ENCODE measurements around the gene MYOCD. TPM values are rescaled to one million over a fixed set of nuclear protein-coding genes. Genes with fewer than 3 reads are reported as not detected.
"Not testable (repeated sequence)": the region's sequence is repeated elsewhere in the genome, so short reads cannot be mapped to it uniquely, and the experiment has no call there.

MYOCD gene, protein sequence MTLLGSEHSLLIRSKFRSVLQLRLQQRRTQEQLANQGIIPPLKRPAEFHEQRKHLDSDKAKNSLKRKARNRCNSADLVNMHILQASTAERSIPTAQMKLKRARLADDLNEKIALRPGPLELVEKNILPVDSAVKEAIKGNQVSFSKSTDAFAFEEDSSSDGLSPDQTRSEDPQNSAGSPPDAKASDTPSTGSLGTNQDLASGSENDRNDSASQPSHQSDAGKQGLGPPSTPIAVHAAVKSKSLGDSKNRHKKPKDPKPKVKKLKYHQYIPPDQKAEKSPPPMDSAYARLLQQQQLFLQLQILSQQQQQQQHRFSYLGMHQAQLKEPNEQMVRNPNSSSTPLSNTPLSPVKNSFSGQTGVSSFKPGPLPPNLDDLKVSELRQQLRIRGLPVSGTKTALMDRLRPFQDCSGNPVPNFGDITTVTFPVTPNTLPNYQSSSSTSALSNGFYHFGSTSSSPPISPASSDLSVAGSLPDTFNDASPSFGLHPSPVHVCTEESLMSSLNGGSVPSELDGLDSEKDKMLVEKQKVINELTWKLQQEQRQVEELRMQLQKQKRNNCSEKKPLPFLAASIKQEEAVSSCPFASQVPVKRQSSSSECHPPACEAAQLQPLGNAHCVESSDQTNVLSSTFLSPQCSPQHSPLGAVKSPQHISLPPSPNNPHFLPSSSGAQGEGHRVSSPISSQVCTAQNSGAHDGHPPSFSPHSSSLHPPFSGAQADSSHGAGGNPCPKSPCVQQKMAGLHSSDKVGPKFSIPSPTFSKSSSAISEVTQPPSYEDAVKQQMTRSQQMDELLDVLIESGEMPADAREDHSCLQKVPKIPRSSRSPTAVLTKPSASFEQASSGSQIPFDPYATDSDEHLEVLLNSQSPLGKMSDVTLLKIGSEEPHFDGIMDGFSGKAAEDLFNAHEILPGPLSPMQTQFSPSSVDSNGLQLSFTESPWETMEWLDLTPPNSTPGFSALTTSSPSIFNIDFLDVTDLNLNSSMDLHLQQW
- not detected in 2 replicates for total RNA-seq (2014; rRNA removed; shearing (Covaris generic))

DNA sequence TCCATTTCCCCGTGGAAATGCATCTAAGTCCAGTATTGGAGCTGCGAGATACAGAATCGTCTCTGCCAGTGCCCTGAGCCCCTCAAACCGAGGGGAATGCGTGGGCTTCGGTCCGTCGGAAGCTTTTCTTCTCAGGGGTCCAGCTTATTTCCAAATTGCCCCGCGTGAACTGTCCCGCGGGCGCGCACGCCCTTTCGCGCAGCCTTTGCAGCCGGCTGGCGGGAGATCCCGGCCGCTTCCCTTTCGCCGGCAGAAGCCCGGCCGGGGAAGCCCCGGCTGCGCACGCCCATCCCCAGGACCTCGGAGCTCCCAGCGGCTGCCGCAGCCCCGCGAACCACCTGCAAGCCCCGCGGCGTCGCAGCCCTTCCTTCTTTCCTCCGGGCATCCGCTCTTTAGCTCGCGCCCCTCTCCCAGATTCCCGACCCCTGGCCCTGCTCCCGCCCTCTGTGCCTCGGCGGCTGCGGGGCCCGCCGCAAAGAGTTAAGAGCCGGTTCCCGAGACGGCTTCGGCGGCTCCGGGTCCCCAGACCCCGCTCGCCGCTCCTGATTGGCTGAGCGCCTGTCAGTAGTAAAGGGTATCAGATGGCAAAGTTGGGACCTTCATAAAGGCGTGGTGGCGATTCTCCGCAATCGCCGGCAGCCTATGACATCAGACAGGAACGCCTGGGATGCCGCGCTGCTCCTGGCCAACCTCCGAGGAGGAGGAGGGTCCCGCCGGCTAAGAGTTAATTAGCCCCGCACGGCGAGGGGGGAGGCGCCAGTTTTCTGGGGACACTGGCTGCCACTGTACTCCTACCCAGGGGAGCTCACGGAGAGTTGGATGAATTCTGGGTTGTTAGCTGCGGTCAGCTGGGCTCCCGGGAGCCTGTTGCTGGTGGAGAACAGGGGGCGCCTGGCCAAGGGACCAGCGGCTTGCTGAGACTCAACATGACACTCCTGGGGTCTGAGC is at the start of gene MYOCD:
Gene MYOCD (plus strand): TSS at position 628 of the 948 bp plus-strand sequence. CDS start 299 bp downstream, at position 927.
- no peak for DNase-seq (ENCODE audit: low spot score)
- in situ Hi-C loops (cut with HindIII; ENCODE audit: low sequenced_read_pairs) = no loop called here

DNA sequence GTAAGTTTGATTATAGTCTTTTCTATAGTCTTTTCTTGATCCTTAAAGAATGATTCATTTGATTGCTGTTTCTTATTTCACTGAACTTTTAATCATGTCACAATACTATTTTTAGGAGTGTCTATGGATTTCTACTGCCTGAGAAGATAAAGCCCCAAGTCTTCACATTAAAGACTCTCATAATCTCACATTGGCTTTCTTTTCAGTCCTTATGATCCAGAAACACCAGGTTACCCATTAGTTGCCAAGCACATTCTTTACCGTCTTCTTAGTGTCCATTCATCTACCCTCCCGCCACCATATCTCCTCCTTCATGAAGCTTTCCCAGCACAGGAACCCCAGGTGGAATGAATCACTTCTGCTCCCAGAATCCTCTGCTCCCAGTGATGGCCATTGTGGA is 49.5 kb upstream of the MYOCD start:
- DNase-seq (ENCODE audit: low spot score) = no peak
- in situ Hi-C loops (cut with HindIII; ENCODE audit: low sequenced_read_pairs) = no loop called here

DNA sequence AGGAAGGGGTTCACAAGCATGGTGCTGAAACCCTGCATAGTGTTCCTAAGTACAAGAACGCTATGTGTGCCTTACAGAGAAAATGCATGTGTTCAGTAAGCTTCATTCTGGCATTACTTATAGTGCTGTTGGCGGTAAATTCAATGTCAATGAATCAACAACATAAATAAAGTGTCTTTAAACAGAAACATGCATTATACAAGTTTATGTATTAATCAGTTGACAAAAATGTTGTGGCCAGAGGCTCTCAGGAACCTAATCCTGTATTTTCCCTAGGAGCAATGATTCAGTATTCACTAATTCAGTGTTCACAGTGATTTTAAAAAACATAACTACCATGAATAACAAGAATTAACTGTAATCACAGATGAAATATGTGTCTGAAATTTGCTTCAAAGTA is 47.1 kb upstream of the MYOCD start:
- in situ Hi-C loops (cut with HindIII; ENCODE audit: low sequenced_read_pairs) = no loop called here
- no peak for DNase-seq (ENCODE audit: low spot score)

DNA sequence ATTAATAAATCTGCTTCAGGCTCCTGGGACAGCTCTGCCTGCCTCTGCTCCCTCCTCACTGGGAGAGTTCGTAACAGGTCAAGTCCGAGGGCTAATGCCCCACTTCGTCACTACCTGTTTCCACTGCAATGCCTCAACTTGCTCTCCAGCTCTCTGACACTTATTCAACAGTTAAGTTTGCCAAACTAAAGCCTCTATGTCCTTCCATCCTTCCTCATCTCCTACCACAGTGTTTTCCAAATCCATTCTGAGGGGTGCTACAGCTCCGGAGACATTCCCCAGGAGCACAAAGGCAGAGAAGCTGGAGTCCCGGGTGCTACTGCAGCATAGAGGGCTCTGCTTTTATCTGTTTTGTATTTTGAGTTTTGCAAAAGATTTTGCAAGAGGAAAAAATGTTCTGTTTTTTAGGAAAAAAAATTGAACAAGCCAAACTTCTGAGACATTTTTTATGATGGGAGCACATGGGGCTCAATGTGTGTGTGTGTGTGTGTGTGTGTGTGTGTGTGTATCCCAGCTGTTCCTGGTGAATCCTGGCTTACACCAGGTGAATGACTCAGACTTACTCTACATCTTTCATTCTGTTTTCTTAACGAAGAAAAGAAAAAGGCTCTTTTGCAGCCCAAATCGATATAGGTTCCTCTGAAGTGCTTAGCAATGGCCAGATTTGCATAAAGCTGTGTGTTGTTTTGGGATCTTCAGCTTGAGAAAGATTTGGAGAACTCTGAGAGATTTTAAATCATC is 46.1 kb upstream of the MYOCD start:
- DNase-seq (ENCODE audit: low spot score) = no peak
- in situ Hi-C loops (cut with HindIII; ENCODE audit: low sequenced_read_pairs) = no loop called here

DNA sequence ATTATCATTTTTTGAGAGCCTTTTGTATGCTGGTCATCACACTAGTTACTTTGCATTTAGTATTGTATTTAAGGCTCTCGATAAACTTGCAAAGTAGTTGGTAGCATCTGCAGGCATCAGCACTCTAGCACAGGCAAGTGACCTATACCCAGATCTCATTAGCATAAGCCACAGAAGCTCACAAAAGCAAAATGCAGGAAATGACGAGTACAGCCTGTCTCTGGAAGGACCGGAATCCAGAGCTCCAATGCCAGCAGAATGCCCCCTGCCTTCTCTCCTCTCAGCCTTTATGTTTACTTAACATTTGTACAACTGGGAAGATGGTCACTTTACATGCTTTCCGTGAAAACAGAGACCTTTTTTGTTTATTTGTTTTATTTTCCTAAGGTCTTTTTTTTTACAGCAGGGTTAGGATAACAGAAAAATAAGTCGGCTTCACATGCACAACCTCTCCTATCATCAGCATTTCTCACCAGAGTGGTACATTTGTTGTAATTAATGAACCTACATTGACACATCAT is 45.4 kb upstream of the MYOCD start:
- in situ Hi-C loops (cut with HindIII; ENCODE audit: low sequenced_read_pairs) = no loop called here
- DNase-seq (ENCODE audit: low spot score) = no peak

DNA sequence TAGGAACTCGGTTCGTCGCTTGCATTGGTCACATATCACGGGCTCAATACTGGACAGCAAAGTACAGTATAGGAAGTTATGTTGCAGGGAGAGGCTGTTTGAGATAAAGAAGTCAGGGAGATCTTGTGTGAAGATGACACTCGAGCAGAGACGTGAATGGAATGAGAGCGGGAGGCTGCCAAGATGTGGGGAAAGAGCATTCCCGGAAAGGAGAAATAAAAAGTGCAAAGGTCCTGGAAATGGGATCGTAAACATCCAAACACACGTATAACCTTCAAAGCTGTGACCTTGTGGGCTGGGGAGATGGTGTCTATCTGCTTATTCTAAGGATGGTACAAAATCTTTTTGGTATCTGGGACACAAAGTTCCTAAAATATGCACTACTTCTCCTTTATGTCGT is 43.0 kb upstream of the MYOCD start:
- DNase-seq (ENCODE audit: low spot score) = no peak
- in situ Hi-C loops (cut with HindIII; ENCODE audit: low sequenced_read_pairs) = no loop called here

DNA sequence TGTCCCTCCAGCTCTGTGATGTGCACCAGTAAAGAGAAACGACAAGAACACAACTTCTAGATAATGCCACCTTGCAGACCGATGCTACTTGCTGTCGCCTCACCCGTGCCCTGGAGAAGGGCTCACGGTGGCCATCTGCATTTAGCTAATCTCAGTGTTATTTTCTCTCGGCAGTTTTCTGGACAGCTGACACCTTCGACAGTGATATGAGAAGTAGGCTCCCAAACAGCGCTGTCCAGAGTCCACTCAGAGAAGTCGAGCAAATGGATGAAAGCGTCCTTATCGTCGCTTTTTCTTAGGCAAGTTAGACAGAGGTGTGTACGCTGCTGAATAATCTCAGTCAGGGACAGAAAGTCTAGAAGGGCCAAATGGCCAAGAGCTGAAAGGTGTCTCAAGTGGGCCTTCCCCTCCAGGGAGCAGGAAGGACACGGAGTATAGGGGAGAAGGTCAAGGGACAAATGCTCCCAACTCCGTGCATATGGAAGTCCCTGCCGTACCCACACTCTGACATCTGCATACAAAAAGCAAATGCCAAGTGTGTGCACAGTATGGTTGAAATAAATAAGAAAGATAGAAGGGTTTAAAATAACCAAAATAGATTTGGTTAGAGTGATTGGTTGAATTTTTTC is 42.4 kb upstream of the MYOCD start:
- DNase-seq (ENCODE audit: low spot score) = no peak
- in situ Hi-C loops (cut with HindIII; ENCODE audit: low sequenced_read_pairs) = no loop called here

DNA sequence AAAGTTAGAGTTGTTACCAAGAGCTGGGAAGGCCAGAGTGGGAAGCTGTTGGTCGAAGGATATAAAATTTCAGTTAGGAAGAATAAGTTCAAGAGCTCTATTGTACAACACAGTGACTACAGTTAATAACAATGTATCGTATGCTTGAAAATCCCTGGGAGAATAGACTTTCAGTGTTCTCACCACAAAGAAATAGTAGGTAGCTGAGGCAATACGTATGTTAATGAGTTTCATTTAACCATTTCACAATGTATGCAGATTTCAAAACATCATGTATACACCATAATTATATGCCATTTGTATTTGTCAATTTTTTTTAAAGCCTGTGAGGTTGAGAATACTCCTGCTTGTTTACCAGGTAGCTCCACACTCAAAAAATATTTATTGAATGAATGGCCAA is 41.5 kb upstream of the MYOCD start:
- no peak for DNase-seq (ENCODE audit: low spot score)
- in situ Hi-C loops (cut with HindIII; ENCODE audit: low sequenced_read_pairs) = no loop called here

DNA sequence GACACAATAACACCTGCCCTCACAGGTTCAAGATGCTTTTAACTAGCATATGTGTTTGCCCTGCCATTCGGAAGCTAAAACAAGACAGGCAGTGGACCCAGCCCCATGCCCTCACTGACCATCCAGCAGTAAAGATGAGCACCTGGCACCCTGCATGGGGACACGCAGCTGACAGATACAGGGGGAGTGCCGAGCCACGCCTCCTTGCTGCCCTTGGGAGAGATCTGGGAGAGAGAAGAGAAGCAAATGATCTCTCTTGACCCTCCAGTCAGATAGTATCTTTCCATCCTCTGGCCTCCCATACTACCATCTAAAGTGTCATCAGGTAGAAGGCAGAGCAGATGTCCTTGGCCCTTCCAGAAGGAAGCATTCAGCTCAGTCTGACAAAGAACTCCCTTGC is 40.6 kb upstream of the MYOCD start:
- in situ Hi-C loops (cut with HindIII; ENCODE audit: low sequenced_read_pairs) = no loop called here
- DNase-seq (ENCODE audit: low spot score) = no peak

DNA sequence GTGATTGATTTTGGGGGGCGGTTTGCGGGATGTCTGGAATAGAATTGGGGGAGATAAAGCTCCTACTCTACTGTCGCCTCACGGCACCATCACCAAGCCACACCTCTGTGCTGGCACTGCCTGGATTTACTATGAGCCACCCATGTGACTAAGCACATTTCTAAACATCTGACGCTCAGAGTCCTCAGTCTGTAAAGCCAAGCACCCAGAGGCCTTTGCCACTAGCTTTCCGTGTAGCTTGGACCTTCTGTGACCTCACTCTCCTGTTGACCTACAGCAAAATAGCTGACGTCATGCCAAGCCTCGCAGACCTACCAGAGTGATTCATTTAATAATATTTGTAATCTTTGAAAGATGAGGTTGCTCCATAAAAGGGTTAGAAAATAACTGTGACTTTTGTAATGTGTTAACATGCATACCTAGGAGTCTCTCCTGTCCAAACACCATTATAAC is 38.5 kb upstream of the MYOCD start:
- no peak for DNase-seq (ENCODE audit: low spot score)

DNA sequence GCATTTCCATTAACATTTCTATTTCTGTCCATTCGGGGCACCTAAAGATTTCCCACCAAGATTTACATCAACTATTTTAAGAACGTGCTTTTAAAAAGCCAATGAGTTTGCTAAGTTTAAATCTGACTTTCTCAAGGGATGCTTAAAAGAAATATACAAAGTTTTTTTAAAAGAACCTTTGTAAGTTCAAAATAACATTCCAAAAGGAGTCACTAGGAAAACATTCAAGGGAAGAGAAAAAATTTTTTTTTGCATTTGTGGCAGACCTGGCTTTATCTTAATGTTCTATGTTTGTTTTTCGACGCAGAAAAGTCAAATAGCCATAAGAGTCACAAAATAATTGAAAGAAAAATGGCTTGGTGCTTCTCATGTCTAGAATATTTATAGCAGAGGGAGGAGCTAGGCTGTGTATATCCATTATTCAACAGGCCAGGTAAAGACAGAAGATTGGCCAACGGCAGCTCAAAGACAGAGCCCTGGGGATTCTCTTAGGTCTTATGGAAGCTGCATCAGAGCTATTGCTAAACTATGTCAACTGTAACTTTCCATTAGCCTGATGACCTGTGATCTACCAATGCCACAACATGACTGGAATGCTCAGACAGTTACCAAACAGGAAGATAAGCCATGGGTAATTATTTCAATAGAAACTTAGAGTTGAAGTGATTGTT is 37.8 kb upstream of the MYOCD start:
- in situ Hi-C loops (cut with HindIII; ENCODE audit: low sequenced_read_pairs) = no loop called here
- no peak for DNase-seq (ENCODE audit: low spot score)

More for the DNA sequence above, 38.5 kb upstream of the MYOCD start:
- in situ Hi-C loops (cut with HindIII; ENCODE audit: low sequenced_read_pairs) = no loop called here

DNA sequence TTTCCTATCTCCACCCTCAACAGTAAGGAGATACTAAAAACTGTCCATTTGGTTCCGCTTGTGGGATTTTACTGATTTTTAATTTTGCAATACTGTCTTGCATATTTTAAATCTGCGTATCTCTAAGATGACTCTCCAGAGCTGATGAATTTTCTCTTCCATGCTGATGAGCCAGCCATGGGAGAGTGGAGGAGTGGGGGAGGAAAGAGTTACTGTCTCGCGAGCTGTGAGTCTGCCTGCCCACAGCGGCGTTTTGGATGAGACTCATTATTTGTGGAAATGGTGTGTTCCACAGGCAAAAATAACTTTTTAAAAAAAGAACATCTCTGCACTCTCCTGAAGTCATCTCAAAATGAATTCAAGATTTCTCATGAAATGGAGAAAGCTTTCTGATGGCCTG is 34.6 kb upstream of the MYOCD start:
- in situ Hi-C loops (cut with HindIII; ENCODE audit: low sequenced_read_pairs) = no loop called here
- no peak for DNase-seq (ENCODE audit: low spot score)

DNA sequence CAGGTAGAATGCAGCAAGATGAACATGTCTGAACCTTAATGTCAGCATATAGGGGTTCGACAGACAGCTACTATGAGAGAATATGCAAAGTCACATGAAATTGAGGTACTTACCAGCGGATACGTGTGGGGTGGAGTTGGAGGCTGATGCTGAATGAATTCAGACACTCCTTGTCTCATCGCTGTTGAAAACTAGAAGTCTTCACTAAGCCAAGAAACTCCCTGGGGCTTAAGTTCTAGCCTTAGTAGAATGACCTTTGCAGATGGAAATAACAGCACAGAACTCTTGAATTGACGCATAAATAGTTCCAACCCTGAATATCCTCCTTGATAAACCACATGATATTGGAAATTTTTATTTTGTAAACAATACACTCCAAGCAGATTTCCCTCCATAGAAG is 32.9 kb upstream of the MYOCD start:
- DNase-seq (ENCODE audit: low spot score) = no peak
- in situ Hi-C loops (cut with HindIII; ENCODE audit: low sequenced_read_pairs) = no loop called here

DNA sequence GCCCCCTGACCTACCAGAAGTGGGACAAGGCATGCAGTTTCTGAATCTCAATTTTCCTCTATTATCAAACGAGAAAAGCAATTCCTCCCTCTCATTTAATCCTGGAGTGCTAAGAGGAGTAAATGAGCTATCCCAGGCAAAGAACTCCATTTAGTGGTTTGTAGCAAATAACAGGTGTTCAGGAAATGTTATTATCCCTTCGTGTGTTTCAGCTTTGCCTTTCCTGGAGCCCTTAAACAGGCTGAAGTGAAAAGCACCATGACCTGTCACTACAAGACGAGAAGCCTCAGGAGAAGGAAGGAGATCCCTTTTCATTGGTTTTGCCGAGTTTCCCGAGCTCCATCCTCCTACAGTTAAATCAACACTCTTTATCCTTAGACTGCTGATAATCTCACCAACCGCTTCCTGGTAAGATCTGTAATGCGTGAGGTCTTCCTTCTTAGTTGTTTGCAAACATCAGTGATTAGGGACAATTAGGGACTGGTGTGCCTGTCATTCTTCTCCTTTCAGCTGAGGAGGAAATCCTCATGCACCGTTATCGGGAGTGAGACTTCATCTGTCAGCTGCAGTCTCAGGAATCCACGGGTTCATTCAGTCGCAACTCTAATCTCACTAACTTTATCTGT is 30.8 kb upstream of the MYOCD start:
- in situ Hi-C loops (cut with HindIII; ENCODE audit: low sequenced_read_pairs) = no loop called here
- DNase-seq (ENCODE audit: low spot score) = no peak

DNA sequence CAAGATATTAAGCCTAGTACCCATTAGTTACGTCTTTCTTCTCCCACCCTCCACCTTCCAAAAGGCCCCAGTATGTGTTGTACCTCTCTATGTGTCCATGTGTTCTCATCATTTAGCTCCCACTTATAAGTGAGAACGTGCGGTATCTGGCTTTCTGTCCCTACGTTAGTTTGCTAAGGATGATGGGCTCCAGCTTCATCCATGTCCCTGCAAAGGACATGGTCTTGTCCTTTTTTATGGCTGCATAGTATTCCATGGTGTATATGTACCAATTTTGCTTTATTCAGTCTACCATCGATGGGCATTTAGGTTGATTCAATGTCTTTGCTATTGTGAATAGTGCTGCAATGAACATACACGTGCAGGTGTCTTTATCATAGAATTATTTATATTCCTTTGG is 29.7 kb upstream of the MYOCD start:
- DNase-seq (ENCODE audit: low spot score); in situ Hi-C loops (cut with HindIII; ENCODE audit: low sequenced_read_pairs): not testable (repeated sequence)

DNA sequence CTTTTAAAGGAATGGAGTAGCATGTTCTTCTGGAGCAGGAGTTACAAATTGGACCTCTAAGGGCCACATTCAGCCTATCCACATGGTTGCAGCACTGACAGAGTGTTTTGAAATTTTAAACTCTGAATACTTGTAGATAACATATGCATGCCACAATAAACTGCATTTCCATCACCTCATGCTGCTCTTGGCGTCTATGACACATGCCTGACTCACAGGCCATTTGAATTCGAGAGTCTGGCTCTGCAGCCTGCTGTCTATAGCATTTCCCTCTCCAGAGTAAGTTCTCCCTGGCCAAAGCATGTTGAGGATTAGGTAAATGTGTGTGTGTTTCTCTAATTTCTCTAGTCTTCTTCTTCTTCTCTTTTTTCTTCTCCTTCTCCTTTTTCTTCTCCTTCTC is 28.7 kb upstream of the MYOCD start:
- in situ Hi-C loops (cut with HindIII; ENCODE audit: low sequenced_read_pairs) = no loop called here
- DNase-seq (ENCODE audit: low spot score) = no peak

Data from G401 (cell line).